Measurements from ENCODE around the gene OR5AS1.
"Not testable (repeated sequence)": the region's sequence is repeated elsewhere in the genome, so short reads cannot be mapped to it uniquely, and the experiment has no call there.

OR5AS1 gene

GRCh38 chr11:56058260-56058780 is 30.9 kb downstream of the OR5AS1 start:
- POLR2A ChIA-PET; CTCF ChIA-PET; DNase-seq (ENCODE audit: extremely low spot score): not testable (repeated sequence)

- DNase-seq (ENCODE audit: extremely low spot score) = no peak
- POLR2A ChIA-PET = no interaction called here
- CTCF ChIA-PET = interaction anchor here (0.7 kb wide), 1 partner anchor 193 kb away, joined by 4 read pairs; no protein-coding TSS in a partner anchor
- TF ChIP-seq FOXK2 (IDR thresholded peaks at IDR 0.05) (no peak), ZNF384 (IDR thresholded peaks at IDR 0.05) (no peak), LEF1 (IDR thresholded peaks at IDR 0.05; ENCODE audit: borderline replicate concordance) (no peak), NFRKB (IDR thresholded peaks at IDR 0.05) (no peak), TARDBP (IDR thresholded peaks at IDR 0.05) (no peak), FOXM1 (IDR thresholded peaks at IDR 0.05; ENCODE audit: borderline replicate concordance) (no peak), BHLHE40 (IDR thresholded peaks at IDR 0.05; ENCODE audit: borderline replicate concordance) (no peak), ELF4 (IDR thresholded peaks at IDR 0.05) (no peak), SP1 (IDR thresholded peaks at IDR 0.05) (no peak), HDGF (IDR thresholded peaks at IDR 0.05; ENCODE audit: borderline replicate concordance) (no peak), ARNT (IDR thresholded peaks at IDR 0.05) (no peak), FOXA1 (IDR thresholded peaks at IDR 0.05) (no peak), PKNOX1 (IDR thresholded peaks at IDR 0.05) (no peak), L3MBTL2 (conservative IDR thresholded peaks at IDR 0.05) (no peak)
Measured at GRCh38 chr11:56066980-56067379, 39.5 kb downstream of the OR5AS1 start.
